HEK293 (cell line): ENCODE results near the gene CCNJL.

ENCODE experiments used
- CTCF ChIA-PET: fragments of 350-600 bp; formaldehyde crosslinking; extraction: SDS; loops from one replicate; lab custom pipeline; 2021; ENCODE audit warnings: antibody characterized with exemption; lab: Yijun Ruan, JAX
- POLR2A ChIA-PET: fragments of 300-600 bp; formaldehyde crosslinking; extraction: SDS; loops from one replicate; lab custom pipeline; 2020; ENCODE audit warnings: antibody characterized with exemption, inconsistent platforms; lab: Yijun Ruan, JAX
- H3K27ac ChIP-seq: fragments of 200-500 bp; sonication (Bioruptor generic); 2 replicates; pipeline ENCODE4 v1.5.1; 2014; ENCODE audit warnings: low read depth, low read length, control low read depth, inconsistent platforms; ENCODE audit errors: extremely low read depth
- H3K36me3 ChIP-seq, 2 experiments: fragments of 200-500 bp in 1 of 2; sonication (Bioruptor generic) in 1 of 2; 1 replicate in 1 of 2; 2 replicates in 1 of 2; pipeline ENCODE4 v1.5.1; 2014 to 2017; ENCODE audit warnings: inconsistent platforms in 2 of 2, low read length in 2 of 2; ENCODE audit not compliant: control insufficient read depth in 2 of 2, insufficient read depth in 1 of 2
- H3K4me1 ChIP-seq: fragments of 200-500 bp; sonication (Bioruptor generic); 2 replicates; pipeline ENCODE4 v1.5.1; 2014; ENCODE audit warnings: mild to moderate bottlenecking, low read length, inconsistent platforms; ENCODE audit not compliant: control insufficient read depth, insufficient read depth
- H3K4me3 ChIP-seq: 2 replicates; pipeline ENCODE4 v1.5.1; 2011; ENCODE audit warnings: low read depth, mild to moderate bottlenecking, control low read depth, low read length, moderate library complexity
- H3K9me3 ChIP-seq: fragments of 200-500 bp; sonication (Bioruptor generic); 2 replicates; pipeline ENCODE4 v1.5.1; 2014; ENCODE audit warnings: low read depth, low read length, inconsistent platforms; ENCODE audit not compliant: control insufficient read depth, insufficient read depth
- ATF2 ChIP-seq: fragments of 450-650 bp; formaldehyde crosslinking; IDR thresholded peaks from 2 replicates; pipeline ENCODE4 v1.5.1; 2016; ENCODE audit warnings: missing biosample characterization, missing genetic modification characterization, low read depth
- EGR2 ChIP-seq: fragments of 450-650 bp; formaldehyde crosslinking; IDR thresholded peaks from 2 replicates; pipeline ENCODE4 v1.5.1; 2016; ENCODE audit warnings: low read depth, missing biosample characterization, missing genetic modification characterization
- FEZF1 ChIP-seq: fragments of 450-650 bp; formaldehyde crosslinking; IDR thresholded peaks from 2 replicates; pipeline ENCODE4 v1.5.1; 2016; ENCODE audit warnings: missing biosample characterization, missing genetic modification characterization
- GLIS1 ChIP-seq: fragments of 450-650 bp; formaldehyde crosslinking; IDR thresholded peaks from 2 replicates; pipeline ENCODE4 v1.5.1; 2016; ENCODE audit warnings: missing biosample characterization, missing genetic modification characterization
- KLF10 ChIP-seq: fragments of 450-650 bp; IDR thresholded peaks from 2 replicates; pipeline ENCODE4 v1.5.1; 2018; ENCODE audit warnings: missing biosample characterization, mild to moderate bottlenecking, missing genetic modification characterization
- MEIS1 ChIP-seq: sonication (generic); formaldehyde crosslinking; IDR thresholded peaks from 2 replicates; pipeline ENCODE4 v1.8.1; 2022; ENCODE audit warnings: missing genetic modification reagents, mild to moderate bottlenecking, borderline replicate concordance
- OSR2 ChIP-seq: fragments of 450-650 bp; formaldehyde crosslinking; IDR thresholded peaks from 2 replicates; pipeline ENCODE4 v1.5.1; 2016; ENCODE audit warnings: missing biosample characterization, missing genetic modification characterization
- TCF7L2 ChIP-seq: IDR thresholded peaks from 2 replicates; pipeline ENCODE4 v1.6.1; 2011; ENCODE audit warnings: low read depth, mild to moderate bottlenecking, inconsistent platforms, low read length, moderate library complexity, borderline replicate concordance
- ZNF114 ChIP-seq: fragments of 450-650 bp; formaldehyde crosslinking; IDR thresholded peaks from 2 replicates; pipeline ENCODE4 v1.5.0; 2017; ENCODE audit warnings: missing biosample characterization, missing genetic modification characterization
- ZNF138 ChIP-seq: fragments of 450-650 bp; formaldehyde crosslinking; IDR thresholded peaks from 2 replicates; pipeline ENCODE4 v1.5.1; 2016; ENCODE audit warnings: missing biosample characterization, missing genetic modification characterization, borderline replicate concordance
- ZNF140 ChIP-seq: fragments of 450-650 bp; formaldehyde crosslinking; IDR thresholded peaks from 2 replicates; pipeline ENCODE4 v1.5.1; 2016; ENCODE audit warnings: missing biosample characterization, missing genetic modification characterization
- ZNF146 ChIP-seq: fragments of 450-650 bp; formaldehyde crosslinking; IDR thresholded peaks from 2 replicates; pipeline ENCODE4 v1.5.1; 2016; ENCODE audit warnings: missing biosample characterization, missing genetic modification characterization
- ZNF175 ChIP-seq: fragments of 450-650 bp; formaldehyde crosslinking; IDR thresholded peaks from 2 replicates; pipeline ENCODE4 v1.5.1; 2016; ENCODE audit warnings: missing biosample characterization, missing genetic modification characterization
- ZNF248 ChIP-seq: fragments of 450-650 bp; formaldehyde crosslinking; IDR thresholded peaks from 2 replicates; pipeline ENCODE4 v1.5.1; 2017; ENCODE audit warnings: missing biosample characterization, missing genetic modification characterization
- ZNF335 ChIP-seq: fragments of 450-650 bp; formaldehyde crosslinking; conservative IDR thresholded peaks from 2 replicates; pipeline ENCODE4 v1.5.1; 2016; ENCODE audit warnings: missing biosample characterization, missing genetic modification characterization
- ZNF366 ChIP-seq: fragments of 450-650 bp; formaldehyde crosslinking; conservative IDR thresholded peaks from 2 replicates; pipeline ENCODE4 v1.5.1; 2016; ENCODE audit warnings: missing biosample characterization, missing genetic modification characterization
- ZNF394 ChIP-seq: fragments of 450-650 bp; formaldehyde crosslinking; IDR thresholded peaks from 2 replicates; pipeline ENCODE4 v1.5.1; 2016; ENCODE audit warnings: missing biosample characterization, missing genetic modification characterization, mild to moderate bottlenecking, moderate library complexity, borderline replicate concordance
- ZNF571 ChIP-seq: fragments of 450-650 bp; formaldehyde crosslinking; IDR thresholded peaks from 2 replicates; pipeline ENCODE4 v1.5.0; 2017; ENCODE audit warnings: missing biosample characterization, missing genetic modification characterization
- ZNF580 ChIP-seq: fragments of 450-650 bp; formaldehyde crosslinking; IDR thresholded peaks from 2 replicates; pipeline ENCODE4 v1.5.1; 2016; ENCODE audit warnings: missing biosample characterization, missing genetic modification characterization
- ZNF585B ChIP-seq: fragments of 450-650 bp; formaldehyde crosslinking; IDR thresholded peaks from 2 replicates; pipeline ENCODE4 v1.5.1; 2016; ENCODE audit warnings: missing biosample characterization, missing genetic modification characterization
- ZNF610 ChIP-seq: fragments of 450-650 bp; formaldehyde crosslinking; IDR thresholded peaks from 2 replicates; pipeline ENCODE4 v1.5.1; 2016; ENCODE audit warnings: missing biosample characterization, missing genetic modification characterization, borderline replicate concordance
- ZNF629 ChIP-seq: fragments of 450-650 bp; formaldehyde crosslinking; IDR thresholded peaks from 2 replicates; pipeline ENCODE4 v1.5.1; 2017; ENCODE audit warnings: missing biosample characterization, missing genetic modification characterization
- ZNF645 ChIP-seq: fragments of 450-650 bp; formaldehyde crosslinking; IDR thresholded peaks from 2 replicates; pipeline ENCODE4; 2016; ENCODE audit warnings: missing biosample characterization, missing genetic modification characterization
- ZNF654 ChIP-seq: fragments of 450-650 bp; formaldehyde crosslinking; IDR thresholded peaks from 2 replicates; pipeline ENCODE4 v1.5.1; 2016; ENCODE audit warnings: low read depth, missing biosample characterization, missing genetic modification characterization
- ZNF658 ChIP-seq: fragments of 450-650 bp; formaldehyde crosslinking; IDR thresholded peaks from 2 replicates; pipeline ENCODE4; 2016; ENCODE audit warnings: missing biosample characterization, missing genetic modification characterization
- ZNF701 ChIP-seq: fragments of 450-650 bp; formaldehyde crosslinking; IDR thresholded peaks from 2 replicates; pipeline ENCODE4 v1.5.1; 2016; ENCODE audit warnings: missing biosample characterization, missing genetic modification characterization

The CCNJL gene

GRCh38 chr5:160271836-160272235 lies 40.5 kb downstream of the CCNJL start:
- CTCF ChIA-PET = no interaction called here
- POLR2A ChIA-PET = no interaction called here
- Histone ChIP-seq H3K4me1 (no peaks in the 10 kb centered on the region), H3K36me3 (no peaks in the 10 kb centered on the region), H3K27ac (no peak overlapping the region), H3K4me3 (no peak overlapping the region), H3K9me3 (no peaks in the 10 kb centered on the region)
- TF ChIP-seq ZNF610 = no peak

- Histone ChIP-seq H3K9me3 (no peaks in the 10 kb centered on the region), H3K4me1 (no peaks in the 10 kb centered on the region), H3K36me3 (no peaks in the 10 kb centered on the region), H3K27ac (no peak overlapping the region), H3K4me3 (no peak overlapping the region)
- no peak for TF ChIP-seq TCF7L2
- no peak for TF ChIP-seq ZNF140
- ChIA-PET CTCF (interaction anchor here (0.8 kb wide), 1 partner anchor 15 kb away, joined by 3 read pairs; no protein-coding TSS in a partner anchor), POLR2A (no interaction called here)
Observed at GRCh38 chr5:160271396-160271795, 41.0 kb downstream of the CCNJL start.

GRCh38 chr5:160270704-160271103 lies 41.7 kb downstream of the CCNJL start:
- no peak overlapping the region for H3K4me3 ChIP-seq
- H3K27ac ChIP-seq = no peak overlapping the region
- ChIA-PET POLR2A (interaction anchor here (0.5 kb wide), 1 partner anchor 36 kb away, joined by 4 read pairs; no protein-coding TSS in a partner anchor), CTCF (interaction anchor here (0.8 kb wide), 1 partner anchor 14 kb away, joined by 3 read pairs; no protein-coding TSS in a partner anchor)
- H3K4me1 ChIP-seq = no peaks in the 10 kb centered on the region
- TF ChIP-seq GLIS1 = no peak
- TF ChIP-seq KLF10 (tag by site-specific recombination) = no peak
- no peak for TF ChIP-seq ZNF645 (tag by site-specific recombination)
- no peak for TF ChIP-seq ZNF654 (tag by site-specific recombination)
- no peak for TF ChIP-seq ZNF585B (tag by site-specific recombination)
- TF ChIP-seq ATF2 = no peak
- TF ChIP-seq MEIS1 = no peak
- TF ChIP-seq ZNF248 (tag by site-specific recombination) = no peak
- no peak for TF ChIP-seq ZNF701 (tag by site-specific recombination)
- H3K36me3 ChIP-seq = no peaks in the 10 kb centered on the region
- no peaks in the 10 kb centered on the region for H3K9me3 ChIP-seq

GRCh38 chr5:160269017-160269416 lies 43.3 kb downstream of the CCNJL start:
- ChIA-PET POLR2A (no interaction called here), CTCF (no interaction called here)
- H3K27ac ChIP-seq = no peak overlapping the region
- H3K4me3 ChIP-seq = no peak overlapping the region
- H3K9me3 ChIP-seq = no peaks in the 10 kb centered on the region
- H3K4me1 ChIP-seq = no peaks in the 10 kb centered on the region
- no peaks in the 10 kb centered on the region for H3K36me3 ChIP-seq
- TF ChIP-seq ATF2 (peak; percentile 30; the same call in 1 of the 2 replicates), ZNF658 (tag by site-specific recombination) (no peak), ZNF366 (tag by site-specific recombination) (peak; percentile 26; the same call in 1 of the 2 replicates), FEZF1 (tag by site-specific recombination) (no peak), EGR2 (tag by site-specific recombination) (peak; percentile 51; the same call in 1 of the 2 replicates), ZNF138 (no peak), ZNF580 (no peak), ZNF114 (tag by site-specific recombination) (no peak), ZNF175 (tag by site-specific recombination) (no peak), ZNF571 (tag by site-specific recombination) (no peak), ZNF146 (tag by site-specific recombination) (no peak), ZNF394 (tag by site-specific recombination) (no peak), ZNF335 (tag by site-specific recombination) (no peak), OSR2 (tag by site-specific recombination) (no peak), ZNF629 (tag by site-specific recombination) (peak; percentile 44; the same call in 1 of the 2 replicates)
